ENCODE data around the gene C13orf42.

The C13orf42 gene

GRCh38 chr13:51111174-51111573 lies at the start of gene C13orf42:
TSS of gene C13orf42 (minus strand) at chr13:51111274. CDS start at chr13:51111209, 65 bp downstream.
- DNase-seq, result no peak

- no peak for DNase-seq
These were observed 47.9 kb upstream of the C13orf42 start for GRCh38 chr13:51158880-51159518.

DNA sequence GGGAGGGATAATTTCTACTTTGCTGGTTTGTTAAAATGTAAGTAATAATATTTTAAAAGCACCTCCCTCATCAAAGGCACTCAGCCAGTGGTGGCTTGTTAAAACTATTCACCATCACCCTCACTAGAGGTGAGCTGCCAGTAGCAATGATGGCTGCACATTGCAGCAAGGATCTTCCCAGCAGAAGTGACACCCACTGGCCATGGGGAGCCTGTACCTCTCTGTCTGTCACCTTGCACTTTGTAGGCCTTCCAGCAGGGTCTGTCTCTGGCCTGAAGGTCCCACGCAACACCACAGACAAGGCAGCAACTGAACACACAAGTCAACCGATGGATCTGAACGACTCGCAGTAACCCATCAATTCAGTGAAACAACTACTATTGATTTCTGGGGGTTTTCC lies 47.3 kb upstream of the C13orf42 start:
- DNase-seq, result peak in 1 of 2 experiments; percentile 33

- DNase-seq, result peak in 1 of 2 experiments; percentile 28
These were observed 45.6 kb upstream of the C13orf42 start for GRCh38 chr13:51156648-51157047.

- no peak for DNase-seq
These were observed 44.9 kb upstream of the C13orf42 start for GRCh38 chr13:51155776-51156515.

GRCh38 chr13:51155161-51155560 lies 44.1 kb upstream of the C13orf42 start:
- no peak for DNase-seq

DNA sequence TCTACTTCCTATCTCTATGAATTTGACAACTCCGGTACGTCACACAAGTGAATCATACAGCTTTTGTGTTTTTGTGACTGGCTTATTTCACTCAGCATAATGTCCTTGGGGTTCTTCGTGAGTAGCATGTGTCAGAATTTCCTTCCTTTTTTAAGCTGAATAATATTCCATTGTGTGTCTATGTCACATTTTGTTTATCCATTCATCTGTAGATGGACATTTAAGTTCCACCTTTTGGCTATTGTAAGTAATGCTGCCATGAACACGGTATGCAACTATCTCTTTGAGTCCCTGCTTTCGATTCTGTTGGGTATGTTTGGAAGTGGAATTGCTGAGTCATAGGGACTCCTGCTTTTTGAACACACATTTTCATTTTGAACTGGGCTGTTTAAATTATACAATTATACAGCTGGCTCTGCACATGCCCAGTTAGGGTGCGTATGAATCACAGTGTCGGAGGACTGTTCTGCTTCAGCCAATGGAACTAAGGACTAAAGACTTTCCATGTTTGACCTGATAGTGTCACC lies 43.0 kb upstream of the C13orf42 start:
- no peak for DNase-seq

GRCh38 chr13:51153527-51153926 lies 42.5 kb upstream of the C13orf42 start:
- no peak for DNase-seq

- no peak for DNase-seq
These were observed 41.6 kb upstream of the C13orf42 start for GRCh38 chr13:51152701-51153100.

DNA sequence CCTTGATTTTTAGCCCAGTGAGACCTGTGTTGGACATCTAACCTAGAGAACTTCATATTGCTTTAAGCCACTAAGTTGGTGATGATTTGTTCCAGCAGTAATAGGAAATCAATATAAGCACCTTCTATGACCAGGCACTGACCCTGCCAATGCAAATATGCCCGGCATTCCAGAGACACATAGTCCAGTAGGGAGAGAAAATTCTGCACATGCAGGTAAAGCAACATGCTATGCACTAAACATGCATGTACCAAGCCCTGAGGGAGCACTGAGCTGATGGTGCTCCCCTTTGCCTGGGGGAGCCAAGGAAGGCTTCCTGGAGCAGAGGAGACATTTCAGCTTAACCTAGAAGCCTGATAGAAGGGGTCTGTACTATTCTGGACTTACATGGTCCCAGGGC lies 40.4 kb upstream of the C13orf42 start:
- peak in 1 of 2 experiments; percentile 26 for DNase-seq

DNA sequence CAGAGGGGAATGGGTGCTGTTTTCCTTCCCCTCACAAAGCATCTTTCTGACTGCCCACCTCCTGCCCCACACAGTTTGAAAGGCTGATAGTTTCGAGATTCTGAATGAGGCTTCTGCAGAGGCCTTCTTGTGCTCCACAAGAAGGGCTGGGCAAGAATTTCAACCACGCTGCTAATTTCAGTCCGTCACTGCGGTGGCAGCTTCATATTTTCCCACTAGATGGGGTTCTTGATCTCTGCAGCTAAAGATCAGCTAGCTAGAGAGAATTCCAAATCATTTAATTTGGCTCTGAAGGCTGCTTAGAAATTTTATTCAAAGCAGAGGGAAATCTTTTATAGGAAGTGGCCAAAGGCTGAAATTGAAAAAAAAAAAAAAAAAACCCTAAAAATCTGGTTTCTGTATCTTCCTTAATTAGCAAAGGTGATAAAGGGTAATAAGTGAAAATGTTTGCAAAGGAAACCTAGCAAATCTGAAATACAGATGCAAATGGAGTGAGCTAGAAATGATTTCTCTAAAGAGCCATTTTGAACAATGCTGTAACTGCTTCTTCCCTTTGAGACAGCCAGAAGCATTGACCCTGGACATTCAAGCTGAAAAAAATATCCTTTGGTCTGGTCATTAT lies 38.0 kb upstream of the C13orf42 start:
- DNase-seq, result peak; percentile 76 to 91

- no peak for DNase-seq
These were observed 37.3 kb upstream of the C13orf42 start for GRCh38 chr13:51148223-51148951.

DNA sequence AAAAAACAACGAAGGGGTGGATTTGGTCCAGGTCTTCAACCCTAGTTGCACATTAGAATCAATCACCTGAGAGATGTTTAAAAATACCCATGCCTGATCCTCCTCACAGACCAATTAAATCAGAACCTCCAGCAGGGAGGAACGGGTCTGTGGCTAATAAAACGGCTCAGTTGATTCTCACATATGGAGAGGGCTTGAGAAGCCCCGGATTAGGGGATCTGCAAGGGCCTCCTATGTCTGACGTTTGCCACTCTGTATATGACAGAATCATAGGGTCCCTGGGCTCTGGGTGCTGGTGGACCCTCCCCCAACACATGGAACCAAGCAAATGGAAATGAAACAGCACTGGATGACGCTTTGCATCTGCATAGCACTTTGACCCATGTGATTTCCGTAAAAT lies 36.7 kb upstream of the C13orf42 start:
- DNase-seq, result no peak

DNA sequence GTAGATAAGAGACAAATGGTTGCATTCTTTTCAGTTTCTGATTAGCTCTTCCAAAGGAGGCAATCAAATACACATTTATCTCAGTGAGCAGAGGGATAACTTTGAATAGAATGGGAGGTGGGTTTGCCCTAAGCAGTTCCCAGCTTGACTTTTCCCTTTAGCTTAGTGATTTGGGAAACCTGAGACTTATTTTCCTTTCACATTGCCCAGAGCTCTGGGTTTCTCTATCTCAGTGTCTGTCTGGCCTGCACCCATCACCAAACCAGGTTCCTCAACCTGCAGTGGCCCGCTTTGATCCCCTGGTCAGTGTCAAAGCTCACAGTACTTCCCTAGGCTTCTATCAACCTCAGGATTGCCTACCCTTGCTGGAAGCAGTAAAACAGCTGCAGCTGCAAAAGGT lies 35.6 kb upstream of the C13orf42 start:
- no peak for DNase-seq

DNA sequence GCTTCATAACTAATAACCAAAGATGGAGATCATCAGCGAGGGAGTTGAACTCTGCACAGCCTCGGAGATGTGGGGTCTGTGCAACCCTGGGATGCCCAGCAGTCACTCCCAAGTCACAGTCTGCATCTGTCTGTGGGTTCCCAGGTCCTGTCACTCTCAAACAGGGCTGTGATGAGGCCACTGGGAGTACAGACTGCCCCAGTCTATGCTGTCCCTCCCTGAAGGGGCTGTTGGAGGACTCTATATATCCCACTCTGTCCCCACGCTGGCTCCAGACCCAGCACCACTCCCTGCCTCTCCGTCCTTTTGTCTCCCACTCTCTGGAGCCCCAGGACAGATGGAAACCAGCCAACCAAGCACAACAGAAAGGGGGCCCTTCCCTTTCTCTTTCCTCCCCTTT lies 26.2 kb upstream of the C13orf42 start:
- no peak for DNase-seq

GRCh38 chr13:51136276-51136980 lies 25.4 kb upstream of the C13orf42 start:
- DNase-seq, result no peak

DNA sequence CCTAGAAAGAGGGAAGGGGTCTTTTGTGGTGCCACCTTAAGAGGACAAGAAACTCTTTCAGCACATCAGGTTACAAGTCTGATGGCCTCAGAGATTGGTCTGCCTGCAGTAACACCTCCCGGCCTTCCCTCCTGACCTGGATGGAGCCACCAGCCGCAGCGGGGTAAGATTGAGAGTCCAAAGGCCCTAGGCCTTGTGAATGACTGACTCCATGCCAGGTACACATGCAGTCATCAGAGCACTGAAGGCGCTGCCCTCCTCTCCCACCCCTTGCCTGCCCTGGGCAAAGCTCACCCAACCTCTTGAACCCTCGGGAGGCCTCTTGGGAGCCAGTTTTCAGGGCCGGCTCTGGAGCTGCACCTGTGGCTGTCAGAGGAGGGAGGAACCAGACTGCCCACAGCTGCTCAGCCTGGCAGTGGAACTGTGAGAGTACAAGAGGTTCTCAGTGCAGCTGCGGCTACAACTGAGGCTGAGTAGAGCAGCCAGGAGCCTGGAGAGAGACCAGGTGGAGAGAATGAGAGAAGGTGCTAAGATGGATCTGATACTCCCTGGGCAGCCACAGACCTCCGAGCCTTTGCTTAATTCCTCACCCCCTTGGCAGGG lies 23.8 kb upstream of the C13orf42 start:
- DNase-seq, result no peak

GRCh38 chr13:51130348-51130747 lies 19.3 kb upstream of the C13orf42 start:
- DNase-seq, result no peak

- peak; percentile 96 to 97 for DNase-seq
These were observed 14.6 kb upstream of the C13orf42 start for GRCh38 chr13:51125495-51126226.

DNA sequence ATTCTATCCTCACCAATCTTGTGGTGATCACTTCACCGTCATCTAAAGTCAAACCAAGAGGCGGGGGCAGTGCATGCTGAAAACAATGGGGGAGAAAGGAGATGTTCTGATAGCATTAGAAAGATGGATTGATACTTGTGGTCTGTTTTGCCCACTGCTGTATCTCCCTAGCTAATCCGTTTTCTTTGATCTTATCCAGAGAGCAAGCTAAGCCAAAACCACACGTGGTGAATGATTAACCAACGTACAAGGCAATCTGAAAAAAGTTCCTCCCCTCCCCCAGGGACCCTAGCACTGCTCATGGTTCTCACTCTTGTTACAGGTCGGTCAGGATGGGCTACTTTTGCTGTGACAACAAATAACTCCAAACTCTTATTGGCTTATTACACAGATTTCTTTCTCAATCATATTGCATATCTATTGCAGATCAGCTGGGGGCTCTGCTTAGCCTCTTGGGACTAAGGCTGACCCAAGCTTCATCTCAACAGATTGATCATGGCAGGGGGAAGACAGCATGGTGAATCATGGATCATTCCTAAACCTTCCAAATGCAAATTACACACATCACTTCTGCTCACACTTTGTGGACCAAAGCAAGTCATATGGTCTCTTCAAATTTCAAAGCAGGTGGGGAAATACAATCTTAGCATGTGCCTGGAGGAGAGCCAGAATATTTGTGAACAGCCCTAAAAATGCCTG lies 11.9 kb upstream of the C13orf42 start:
- DNase-seq, result peak; percentile 71 to 76

DNA sequence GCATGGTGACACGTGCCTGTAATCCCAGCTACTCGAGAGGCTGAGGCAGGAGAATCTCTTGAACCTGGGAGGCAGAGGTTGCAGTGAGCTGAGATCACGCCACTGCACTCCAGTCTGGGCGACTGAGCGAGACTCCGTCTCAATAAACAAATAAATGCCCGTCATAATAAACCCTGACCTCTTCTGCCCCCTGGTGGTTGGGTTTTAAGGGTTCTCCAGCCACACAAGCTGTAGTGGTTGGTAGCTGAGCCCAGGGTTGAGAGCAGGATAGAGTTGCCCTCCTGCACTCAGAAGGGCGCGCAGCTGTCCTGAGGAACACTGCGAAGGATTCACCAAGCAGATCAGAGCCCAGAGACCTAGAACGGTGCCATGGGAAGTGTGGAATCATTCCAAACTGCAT lies 9.8 kb upstream of the C13orf42 start:
- peak; percentile 25 to 61 for DNase-seq
